ENCODE measurements around the gene SLC7A14. TPM values are rescaled to one million over a fixed set of nuclear protein-coding genes. Genes with fewer than 3 reads are reported as not detected.

Gene SLC7A14
- total RNA-seq, 1 experiment from 2014 or later = not detected

GRCh38 chr3:170539897-170540296 lies 46.0 kb downstream of the SLC7A14 start:
- intact Hi-C loops (cut with micrococcal nuclease) = no loop called here
- H3K4me1 ChIP-seq (ENCODE audit: control insufficient read depth in 1 of 2, insufficient read depth in 2 of 2, low read length in 2 of 2) = no peaks in the 10 kb centered on the region
- no peak for ATAC-seq
- H3K27me3 ChIP-seq (ENCODE audit: insufficient read depth, low read length) = 0 out of 2 replicates have a peak, but pooled peaks cover 7% of the 10 kb centered on the region
- RAD21 ChIA-PET (ENCODE audit: low non-redundant PET in 1 of 2, low total read pairs in 2 of 2, uncharacterized antibody in 2 of 2, unreplicated experiment in 2 of 2) = no interaction called here
- no peak overlapping the region for H3K4me3 ChIP-seq (replicated peaks in 1 of 2; ENCODE audit: low read depth in 1 of 2, low read length in 2 of 2)
- no peaks in the 10 kb centered on the region for H4K20me1 ChIP-seq (ENCODE audit: insufficient read depth)
- H3K9ac ChIP-seq (ENCODE audit: low read length) = no peak overlapping the region
- no TSS peak for BruUV-seq (replicated peaks)
- CTCF ChIA-PET = no interaction called here
- H3K9me3 ChIP-seq (ENCODE audit: control insufficient read depth in 1 of 2, insufficient read depth in 1 of 2, low read depth in 1 of 2, low read length in 2 of 2) = no peaks in the 10 kb centered on the region
- DNase-seq (ENCODE audit: low read depth, low spot score) = no peak
- no peak overlapping the region for H3K27ac ChIP-seq (ENCODE audit: low read depth, low read length)
- POLR2A ChIA-PET = no interaction called here
- no peak for TF ChIP-seq TCF7L2 (IDR thresholded peaks at IDR 0.05; ENCODE audit: borderline replicate concordance, extremely low read depth, insufficient read depth, insufficient read length)
- no peak for TF ChIP-seq SIN3A (IDR thresholded peaks at IDR 0.05; ENCODE audit: low read depth)
- TF ChIP-seq POLR2AphosphoS5 (IDR thresholded peaks at IDR 0.05; ENCODE audit: low read depth, low read length) = no peak
- TF ChIP-seq POLR2A (IDR thresholded peaks at IDR 0.05; ENCODE audit: borderline replicate concordance, extremely low read depth, insufficient read depth, insufficient read length) = no peak
- TF ChIP-seq EZH2 (IDR thresholded peaks at IDR 0.05) = no peak
- TF ChIP-seq ELF1 (IDR thresholded peaks at IDR 0.05; ENCODE audit: borderline replicate concordance, low read depth) = no peak
- TF ChIP-seq SP1 (IDR thresholded peaks at IDR 0.05; ENCODE audit: low read depth) = no peak
- no peak for TF ChIP-seq ZNF274 (IDR thresholded peaks at IDR 0.05; ENCODE audit: low read depth, low read length)
- no peak for TF ChIP-seq SRF (IDR thresholded peaks at IDR 0.05; ENCODE audit: low read depth)
- no peak for TF ChIP-seq EZH2phosphoT487 (IDR thresholded peaks at IDR 0.05; ENCODE audit: borderline replicate concordance)
- TF ChIP-seq ATF3 (IDR thresholded peaks at IDR 0.05) = no peak
- TF ChIP-seq RAD21 (IDR thresholded peaks at IDR 0.05; ENCODE audit: low read depth) = no peak
- TF ChIP-seq JUND (IDR thresholded peaks at IDR 0.05) = no peak
- no peak for TF ChIP-seq ZBTB33 (IDR thresholded peaks at IDR 0.05; ENCODE audit: extremely low read depth, insufficient replicate concordance, low read length)
- no peak for TF ChIP-seq REST (IDR thresholded peaks at IDR 0.05; ENCODE audit: low read depth)
- no peak for TF ChIP-seq YY1 (IDR thresholded peaks at IDR 0.05; ENCODE audit: extremely low read depth, insufficient replicate concordance, low read depth, low read length)
- H3K79me2 ChIP-seq (ENCODE audit: insufficient read depth, low read length) = no peaks in the 10 kb centered on the region
- H3K4me2 ChIP-seq (ENCODE audit: low read length) = no peak overlapping the region
- H3K9me2 ChIP-seq (ENCODE audit: insufficient read depth) = no peaks in the 10 kb centered on the region
- no peak overlapping the region for H2AFZ ChIP-seq (ENCODE audit: low read depth, low read length, poor library complexity, severe bottlenecking)
- no peaks in the 10 kb centered on the region for H3K36me3 ChIP-seq (ENCODE audit: control insufficient read depth in 1 of 2, insufficient read depth in 2 of 2, low read length in 2 of 2)
